HL-60/S4 treated with retinoic acid at 250 ng/mL for 4 days and 3 days (cell line): ENCODE results near the gene TCF7L2.

ENCODE experiments used
- in situ Hi-C: fragments of 300-500 bp; cut with MboI; formaldehyde crosslinking; loops from 2 replicates; pipeline ENCODE4 v1.7.0; 2022; ENCODE audit warnings: low sequenced_read_pairs

The TCF7L2 gene

DNA sequence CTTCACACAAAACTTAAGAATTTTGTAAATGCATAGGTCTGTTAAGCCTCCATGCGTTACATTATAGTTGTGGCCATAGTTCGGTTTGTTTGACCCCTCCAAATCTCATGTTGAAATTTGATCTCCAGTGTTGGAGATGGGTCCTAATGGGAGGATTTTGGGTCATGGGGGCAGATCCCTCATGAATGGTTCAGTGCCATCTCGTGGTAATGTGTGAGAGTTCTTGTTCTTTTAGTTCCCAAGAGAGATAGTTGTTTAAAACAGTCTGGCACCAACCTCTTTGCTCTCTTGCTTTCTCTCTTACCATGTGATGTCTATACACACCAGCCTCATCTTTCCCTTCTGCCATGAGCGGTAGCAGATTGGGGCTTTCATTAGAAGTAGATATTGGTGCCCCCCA, 264.3 kb downstream of the TCF7L2 start:
- in situ Hi-C loops: no loop called here

DNA sequence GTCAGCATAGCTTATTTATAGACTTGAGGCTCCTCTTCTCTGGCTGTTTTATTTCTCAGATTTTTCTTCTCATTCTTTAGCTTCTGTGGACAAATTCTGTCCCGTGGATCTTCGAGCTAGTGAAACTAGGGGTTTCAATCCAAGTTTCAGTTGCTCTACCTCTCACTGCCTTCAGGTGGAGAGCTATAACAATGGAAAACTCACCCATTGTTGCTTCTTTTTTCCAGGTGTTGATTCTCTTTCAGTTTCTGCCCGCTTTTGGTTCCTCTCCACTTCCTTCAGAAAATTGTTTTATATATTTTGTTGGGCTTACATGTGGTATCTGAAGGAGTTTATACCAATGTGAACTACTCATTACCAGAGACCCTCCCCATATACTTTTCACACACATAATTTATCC, 266.1 kb downstream of the TCF7L2 start:
- in situ Hi-C loops: no loop called here
